GDM1 (cell line): Measurements from ENCODE around the gene KCND2.
"Not testable (repeated sequence)": the region's sequence is repeated elsewhere in the genome, so short reads cannot be mapped to it uniquely, and the experiment has no call there.

ENCODE experiments used
- DNase-seq: peaks from one replicate; lab custom pipeline; 2025; lab: John Stamatoyannopoulos, UW

Gene KCND2

GRCh38 chr7:120502132-120502531 is 229.2 kb downstream of the KCND2 start:
- DNase-seq = no peak

GRCh38 chr7:120502825-120503224 is 229.8 kb downstream of the KCND2 start:
- DNase-seq = no peak

GRCh38 chr7:120504386-120504785 is 231.4 kb downstream of the KCND2 start:
- DNase-seq = no peak

GRCh38 chr7:120505770-120506169 is 232.8 kb downstream of the KCND2 start:
- DNase-seq = no peak

- DNase-seq = no peak
These were observed 239.7 kb downstream of the KCND2 start for GRCh38 chr7:120512701-120513100.

GRCh38 chr7:120519224-120519623 is 246.2 kb downstream of the KCND2 start:
- no peak for DNase-seq

- no peak for DNase-seq
These were observed 249.1 kb downstream of the KCND2 start for GRCh38 chr7:120521761-120522737.

- DNase-seq = no peak
These were observed 251.0 kb downstream of the KCND2 start for GRCh38 chr7:120523985-120524384.

- no peak for DNase-seq
These were observed 254.0 kb downstream of the KCND2 start for GRCh38 chr7:120526902-120527509.

- DNase-seq = no peak
These were observed 256.8 kb downstream of the KCND2 start for GRCh38 chr7:120529736-120530135.

GRCh38 chr7:120538335-120538734 is 265.4 kb downstream of the KCND2 start:
- no peak for DNase-seq

GRCh38 chr7:120539321-120539720 is 266.3 kb downstream of the KCND2 start:
- no peak for DNase-seq

GRCh38 chr7:120547605-120548004 is 274.6 kb downstream of the KCND2 start:
- DNase-seq = no peak

GRCh38 chr7:120550494-120551048 is 277.6 kb downstream of the KCND2 start:
- no peak for DNase-seq

- no peak for DNase-seq
These were observed 280.5 kb downstream of the KCND2 start for GRCh38 chr7:120553491-120553890.

- no peak for DNase-seq
These were observed 282.1 kb downstream of the KCND2 start for GRCh38 chr7:120554960-120555571.

GRCh38 chr7:120564145-120564544 is 291.2 kb downstream of the KCND2 start:
- no peak for DNase-seq

GRCh38 chr7:120567204-120567603 is 294.2 kb downstream of the KCND2 start:
- no peak for DNase-seq

- not testable (repeated sequence) for DNase-seq
These were observed 305.7 kb downstream of the KCND2 start for GRCh38 chr7:120578657-120579056.

GRCh38 chr7:120582916-120583315 is 309.9 kb downstream of the KCND2 start:
- DNase-seq = no peak

GRCh38 chr7:120583899-120584586 is 311.1 kb downstream of the KCND2 start:
- no peak for DNase-seq

GRCh38 chr7:120586571-120586970 is 313.6 kb downstream of the KCND2 start:
- DNase-seq = no peak
